HUES64 (cell line): ENCODE measurements around the gene DPF3.

Source experiments
- H3K27ac ChIP-seq: 2 replicates; pipeline ENCODE4 v1.7.0; 2013; ENCODE audit warnings: low read depth, low read length, inconsistent platforms
- H3K27me3 ChIP-seq: 2 replicates; pipeline ENCODE4 v1.6.1; 2013; ENCODE audit warnings: mild to moderate bottlenecking, low read length; ENCODE audit not compliant: insufficient read depth
- H3K36me3 ChIP-seq: 2 replicates; pipeline ENCODE4 v1.6.1; 2013; ENCODE audit warnings: mild to moderate bottlenecking, low read length; ENCODE audit not compliant: insufficient read depth
- H3K4me1 ChIP-seq: 2 replicates; pipeline ENCODE4 v1.6.1; 2013; ENCODE audit warnings: mild to moderate bottlenecking, low read length, moderate library complexity; ENCODE audit not compliant: insufficient read depth
- H3K4me3 ChIP-seq: 2 replicates; pipeline ENCODE4 v1.5.1; 2013; ENCODE audit warnings: mild to moderate bottlenecking, low read length, moderate library complexity
- H3K9ac ChIP-seq: 2 replicates; pipeline ENCODE4 v1.6.1; 2013; ENCODE audit warnings: mild to moderate bottlenecking, low read depth, low read length
- H3K9me3 ChIP-seq: 2 replicates; pipeline ENCODE4 v1.6.1; 2013; ENCODE audit warnings: low read depth, low read length; ENCODE audit not compliant: insufficient read depth
- WGBS: fragments of 150-250, 120-280 bp; methylation state at CpG from one replicate; pipeline ENCODE4 v1.1.7; 2013; ENCODE audit warnings: missing lambda C conversion rate; 5-methylcytosine and 5-hydroxymethylcytosine counted together

The DPF3 gene

GRCh38 chr14:72649603-72650227, 244.2 kb downstream of the DPF3 start:
- Histone ChIP-seq H3K4me3 (no peak overlapping the region), H3K36me3 (no peaks in the 10 kb centered on the region), H3K9ac (no peak overlapping the region), H3K4me1 (no peaks in the 10 kb centered on the region), H3K9me3 (no peaks in the 10 kb centered on the region), H3K27me3 (no peaks in the 10 kb centered on the region), H3K27ac (no peak overlapping the region)
- WGBS = 88% methylated on average over 9 of the region's 10 CpGs

GRCh38 chr14:72647782-72648181, 246.1 kb downstream of the DPF3 start:
- Histone ChIP-seq H3K27me3 (no peaks in the 10 kb centered on the region), H3K36me3 (no peaks in the 10 kb centered on the region), H3K4me3 (no peak overlapping the region), H3K4me1 (no peaks in the 10 kb centered on the region), H3K9me3 (no peaks in the 10 kb centered on the region), H3K9ac (no peak overlapping the region), H3K27ac (no peak overlapping the region)
- 88% methylated on average over 9 of the region's 9 CpGs for WGBS

DNA sequence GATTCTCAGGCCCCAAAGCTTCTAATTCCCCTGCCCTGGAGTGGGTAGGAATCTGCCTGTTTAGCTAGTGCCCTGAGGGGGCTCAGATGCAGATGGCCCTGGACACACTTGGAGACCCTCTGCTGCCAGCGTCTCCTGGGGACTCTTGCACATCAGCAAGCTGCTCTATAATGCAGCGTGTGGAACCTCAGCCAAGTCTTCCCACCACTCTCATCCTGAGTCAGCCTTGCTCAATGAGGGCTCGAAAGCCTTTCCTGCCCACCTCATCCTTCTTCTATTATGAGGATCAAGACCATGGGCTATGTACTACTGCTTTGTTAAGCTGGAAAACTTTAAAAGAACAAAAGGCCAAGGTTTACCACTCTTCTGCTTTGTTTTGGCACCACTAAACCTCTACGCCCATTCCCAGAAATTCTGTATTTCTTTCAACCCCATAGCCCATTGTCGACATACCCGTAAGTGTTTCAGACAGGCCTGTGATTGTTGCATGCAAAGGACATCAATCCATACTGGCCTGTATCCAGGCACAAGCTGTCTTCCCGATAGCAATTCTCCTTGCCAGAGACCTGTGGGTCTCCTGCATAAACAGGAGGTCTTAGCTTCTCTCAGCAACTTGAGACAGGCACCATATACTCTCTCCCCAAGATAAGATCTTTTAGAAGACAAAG, 246.9 kb downstream of the DPF3 start:
- Histone ChIP-seq H3K4me3 (no peak overlapping the region), H3K36me3 (no peaks in the 10 kb centered on the region), H3K9ac (no peak overlapping the region), H3K9me3 (no peaks in the 10 kb centered on the region), H3K27me3 (no peaks in the 10 kb centered on the region), H3K4me1 (no peaks in the 10 kb centered on the region), H3K27ac (no peak overlapping the region)
- 93% methylated on average over 7 of the region's 7 CpGs for WGBS

GRCh38 chr14:72645706-72646105, 248.2 kb downstream of the DPF3 start:
- H3K4me1 ChIP-seq = no peaks in the 10 kb centered on the region
- 91% methylated on average over 5 of the region's 5 CpGs for WGBS

GRCh38 chr14:72644758-72645489, 249.0 kb downstream of the DPF3 start:
- Histone ChIP-seq H3K27me3 (no peaks in the 10 kb centered on the region), H3K4me1 (no peaks in the 10 kb centered on the region), H3K36me3 (no peaks in the 10 kb centered on the region), H3K9me3 (no peaks in the 10 kb centered on the region), H3K27ac (no peak overlapping the region), H3K4me3 (no peak overlapping the region), H3K9ac (no peak overlapping the region)
- WGBS = 79% methylated on average over 4 of the region's 4 CpGs

More at GRCh38 chr14:72645706-72646105, 248.2 kb downstream of the DPF3 start:
- Histone ChIP-seq H3K27me3 (no peaks in the 10 kb centered on the region), H3K9me3 (no peaks in the 10 kb centered on the region), H3K27ac (no peak overlapping the region), H3K4me3 (no peak overlapping the region), H3K36me3 (no peaks in the 10 kb centered on the region), H3K9ac (no peak overlapping the region)

GRCh38 chr14:72644038-72644437, 249.9 kb downstream of the DPF3 start:
- Histone ChIP-seq H3K4me3 (no peak overlapping the region), H3K9ac (no peak overlapping the region), H3K9me3 (peaks cover 7% of the 10 kb centered on the region; the same call in 1 of the 2 replicates), H3K36me3 (no peaks in the 10 kb centered on the region), H3K27ac (no peak overlapping the region), H3K27me3 (no peaks in the 10 kb centered on the region), H3K4me1 (no peaks in the 10 kb centered on the region)
- 85% methylated on average over 6 of the region's 6 CpGs for WGBS

- H3K9me3 ChIP-seq = peaks cover 7% of the 10 kb centered on the region; the same call in 1 of the 2 replicates
- H3K9ac ChIP-seq = no peak overlapping the region
- no peaks in the 10 kb centered on the region for H3K4me1 ChIP-seq
- H3K4me3 ChIP-seq = no peak overlapping the region
- no peak overlapping the region for H3K27ac ChIP-seq
- WGBS = 82% methylated on average over 5 of the region's 5 CpGs
- no peaks in the 10 kb centered on the region for H3K27me3 ChIP-seq
- no peaks in the 10 kb centered on the region for H3K36me3 ChIP-seq
These were observed 250.5 kb downstream of the DPF3 start for GRCh38 chr14:72643317-72643801.

- peaks cover 7% of the 10 kb centered on the region; the same call in 1 of the 2 replicates for H3K9me3 ChIP-seq
- H3K36me3 ChIP-seq = no peaks in the 10 kb centered on the region
- H3K4me1 ChIP-seq = no peaks in the 10 kb centered on the region
- no peak overlapping the region for H3K9ac ChIP-seq
- WGBS = 94% methylated on average over 8 of the region's 8 CpGs
- no peak overlapping the region for H3K27ac ChIP-seq
- no peaks in the 10 kb centered on the region for H3K27me3 ChIP-seq
- H3K4me3 ChIP-seq = no peak overlapping the region
These were observed 252.9 kb downstream of the DPF3 start for GRCh38 chr14:72640911-72641485.

GRCh38 chr14:72638021-72638420, 255.9 kb downstream of the DPF3 start:
- Histone ChIP-seq H3K9ac (no peak overlapping the region), H3K27me3 (no peaks in the 10 kb centered on the region), H3K27ac (no peak overlapping the region), H3K9me3 (peaks cover 7% of the 10 kb centered on the region; the same call in 1 of the 2 replicates), H3K4me1 (no peaks in the 10 kb centered on the region), H3K4me3 (no peak overlapping the region), H3K36me3 (no peaks in the 10 kb centered on the region)
- WGBS = 77% methylated on average over 3 of the region's 3 CpGs

- H3K9me3 ChIP-seq = peaks cover 7% of the 10 kb centered on the region; the same call in 1 of the 2 replicates
- H3K9ac ChIP-seq = no peak overlapping the region
- H3K27me3 ChIP-seq = no peaks in the 10 kb centered on the region
- H3K27ac ChIP-seq = no peak overlapping the region
- 95% methylated on average over 4 of the region's 4 CpGs for WGBS
- H3K4me3 ChIP-seq = no peak overlapping the region
- H3K4me1 ChIP-seq = no peaks in the 10 kb centered on the region
- no peaks in the 10 kb centered on the region for H3K36me3 ChIP-seq
These were observed 257.0 kb downstream of the DPF3 start for GRCh38 chr14:72636871-72637270.

DNA sequence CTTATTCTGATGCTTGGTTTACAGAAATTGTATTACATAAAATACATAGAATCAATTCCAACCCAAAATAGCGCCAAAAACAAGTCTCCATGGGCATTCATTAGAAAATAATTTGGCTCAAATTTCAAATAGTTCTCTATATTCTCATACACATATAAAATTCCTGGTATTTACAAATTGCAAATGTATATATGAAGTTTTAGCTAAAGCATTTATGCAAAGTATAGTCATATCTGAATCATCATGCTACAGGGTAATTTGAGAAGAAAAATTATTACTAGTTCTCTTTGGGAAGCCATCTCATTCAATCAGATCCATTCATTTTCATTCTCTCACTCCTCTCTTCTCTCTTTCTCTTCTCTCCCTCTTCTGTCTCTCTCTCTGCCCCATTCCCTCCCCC, 257.8 kb downstream of the DPF3 start:
- H3K27me3 ChIP-seq = no peaks in the 10 kb centered on the region
- H3K27ac ChIP-seq = no peak overlapping the region
- no peaks in the 10 kb centered on the region for H3K36me3 ChIP-seq
- H3K4me1 ChIP-seq = no peaks in the 10 kb centered on the region
- 100% methylated on average over 1 of the region's 1 CpG for WGBS
- no peak overlapping the region for H3K9ac ChIP-seq
- peaks cover 7% of the 10 kb centered on the region; the same call in 1 of the 2 replicates for H3K9me3 ChIP-seq
- H3K4me3 ChIP-seq = no peak overlapping the region
